Stimulated activated CD4-positive, alpha-beta T cell treated with anti-CD3 and anti-CD28 coated beads, Interleukin-15, amount 100 ng/mL, for 1 hour (primary cell): ENCODE measurements around the gene ABCC8.

Experiments
- DNase-seq, 2 donors: peaks; one replicate each; pipeline ENCODE4 v3.0.0-alpha.2; 2020; ENCODE audit warnings: low read depth in 1 of 2, low spot score in 1 of 2

Gene ABCC8

GRCh38 chr11:17472467-17472866 lies 4.2 kb downstream of the ABCC8 start:
- no peak for DNase-seq

GRCh38 chr11:17471501-17471900 lies 5.1 kb downstream of the ABCC8 start:
- no peak for DNase-seq

DNA sequence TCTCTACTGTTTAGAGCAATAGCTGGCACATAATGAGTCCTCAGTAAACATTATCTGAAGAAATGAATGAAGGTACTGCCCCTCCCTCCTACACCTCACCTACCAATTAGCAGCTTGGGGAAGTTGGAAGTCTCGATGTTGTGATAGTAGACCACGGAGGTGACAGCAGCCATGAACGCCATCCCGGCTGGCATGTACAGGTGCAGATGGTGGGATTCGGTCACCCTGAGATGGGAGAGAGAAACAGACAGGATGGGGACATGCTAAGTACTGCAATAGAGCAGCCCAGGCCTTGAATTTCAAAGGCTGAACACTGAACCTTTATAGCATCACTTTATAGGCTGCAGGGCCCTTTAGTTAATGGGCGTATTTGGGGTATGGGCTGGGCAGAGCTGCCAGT lies 6.6 kb downstream of the ABCC8 start:
- no peak for DNase-seq

GRCh38 chr11:17468122-17468521 lies 8.5 kb downstream of the ABCC8 start:
- no peak for DNase-seq

DNA sequence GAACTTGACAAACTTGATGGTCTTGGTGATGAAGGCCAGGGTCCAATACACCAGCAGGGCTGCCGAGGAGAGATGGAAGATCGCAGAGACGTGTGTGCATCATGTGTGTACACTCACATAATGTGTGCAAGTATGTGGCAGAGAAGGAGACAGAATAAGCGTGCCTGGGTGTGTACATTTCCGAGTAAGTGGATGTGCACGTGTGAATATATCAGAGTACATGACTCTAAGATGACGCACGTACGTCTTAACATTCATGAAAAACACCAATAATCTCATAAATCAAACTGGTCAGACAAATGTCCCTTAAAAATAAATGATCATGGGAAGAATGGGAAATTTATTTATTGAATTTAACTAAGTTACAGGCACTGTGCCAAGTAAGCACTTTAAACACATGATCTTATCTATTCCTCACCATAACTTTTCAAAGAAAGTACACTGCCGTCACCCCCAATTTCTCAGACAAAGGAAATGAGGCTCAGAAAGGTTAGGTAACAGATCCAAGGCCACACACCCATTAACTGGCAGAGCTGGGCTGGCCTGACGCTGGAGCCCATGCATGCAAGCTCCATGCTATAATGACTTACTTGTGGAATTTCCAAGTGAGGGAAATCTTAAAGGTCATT lies 13.0 kb downstream of the ABCC8 start:
- no peak for DNase-seq

GRCh38 chr11:17462940-17463339 lies 13.7 kb downstream of the ABCC8 start:
- no peak for DNase-seq

DNA sequence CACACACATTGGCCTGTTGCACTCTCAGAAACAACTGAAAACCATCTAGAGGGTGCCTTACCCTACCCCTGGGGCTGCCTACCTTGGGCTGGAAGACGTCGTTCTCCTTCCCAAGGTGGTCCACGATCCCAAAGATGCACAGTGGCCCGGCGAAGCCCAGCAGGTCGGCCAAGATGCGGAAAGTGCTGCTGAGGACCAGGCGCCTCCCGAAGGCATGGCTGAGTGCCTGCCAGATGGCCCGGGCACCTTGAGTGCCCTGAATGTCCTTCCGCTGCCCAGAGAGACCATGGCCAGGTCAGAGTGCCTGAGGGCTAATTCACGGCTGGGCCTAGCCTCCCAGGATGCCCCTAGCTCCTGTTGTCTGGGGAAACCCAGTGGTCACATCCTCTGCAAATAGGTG lies 16.2 kb downstream of the ABCC8 start:
- no peak for DNase-seq

- no peak for DNase-seq
Observed at GRCh38 chr11:17459236-17459896, 17.3 kb downstream of the ABCC8 start.

DNA sequence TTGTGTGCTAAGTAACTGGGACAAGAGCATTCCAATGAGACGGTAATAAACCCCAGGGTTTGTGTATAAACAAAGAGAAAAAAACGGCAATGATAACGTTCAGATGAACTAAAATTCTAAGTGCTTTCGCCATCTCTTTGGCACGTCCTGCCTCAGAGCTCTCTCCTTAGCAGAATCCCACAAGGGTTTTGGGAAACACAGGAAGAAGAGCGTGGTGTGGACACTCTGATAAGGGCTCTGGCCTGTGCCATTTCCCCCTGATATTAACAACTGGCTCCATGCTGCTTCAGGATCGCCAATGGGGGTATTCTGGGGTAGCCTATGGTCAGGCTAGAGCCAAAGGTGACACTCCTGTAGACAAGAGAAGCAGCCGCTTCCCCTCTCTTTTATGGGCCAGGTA lies 18.4 kb downstream of the ABCC8 start:
- no peak for DNase-seq

DNA sequence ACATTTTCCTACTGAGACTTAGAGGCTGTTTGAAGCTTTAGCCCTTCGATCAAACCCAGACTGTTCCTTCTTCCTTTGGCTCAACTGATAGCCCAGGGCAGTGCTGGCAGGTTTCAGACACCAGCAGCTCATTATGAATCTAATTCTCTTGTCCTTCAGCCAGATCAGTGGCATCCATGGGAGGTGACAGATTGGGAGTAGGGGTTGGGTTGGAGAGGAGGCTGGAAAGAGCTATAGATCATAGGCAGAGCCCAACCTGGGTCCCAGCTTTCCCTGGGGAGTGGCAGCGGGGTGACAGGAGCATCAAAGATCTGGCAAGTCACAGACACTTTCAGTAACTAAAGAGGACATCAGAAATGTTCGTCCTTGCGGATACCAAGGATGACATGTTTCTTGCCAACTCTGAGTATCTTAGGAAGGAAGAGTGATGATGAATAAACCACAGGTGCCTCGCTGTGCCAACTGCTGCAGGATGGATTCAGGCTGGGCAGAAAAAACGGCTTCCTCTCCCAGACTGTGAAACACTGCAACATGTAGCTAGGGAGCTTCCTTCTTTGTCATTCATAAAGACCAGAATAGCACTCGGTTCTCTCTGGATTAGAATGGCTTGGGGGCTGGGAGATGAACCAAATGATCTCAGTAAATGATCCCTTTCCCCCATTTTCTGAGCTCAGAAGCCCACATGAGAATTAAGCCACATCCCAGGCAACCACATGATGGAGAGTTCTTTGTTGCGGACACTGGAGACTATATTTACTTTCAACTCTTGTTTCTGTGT lies 19.1 kb downstream of the ABCC8 start:
- no peak for DNase-seq

GRCh38 chr11:17452668-17453067 lies 24.0 kb downstream of the ABCC8 start:
- no peak for DNase-seq

DNA sequence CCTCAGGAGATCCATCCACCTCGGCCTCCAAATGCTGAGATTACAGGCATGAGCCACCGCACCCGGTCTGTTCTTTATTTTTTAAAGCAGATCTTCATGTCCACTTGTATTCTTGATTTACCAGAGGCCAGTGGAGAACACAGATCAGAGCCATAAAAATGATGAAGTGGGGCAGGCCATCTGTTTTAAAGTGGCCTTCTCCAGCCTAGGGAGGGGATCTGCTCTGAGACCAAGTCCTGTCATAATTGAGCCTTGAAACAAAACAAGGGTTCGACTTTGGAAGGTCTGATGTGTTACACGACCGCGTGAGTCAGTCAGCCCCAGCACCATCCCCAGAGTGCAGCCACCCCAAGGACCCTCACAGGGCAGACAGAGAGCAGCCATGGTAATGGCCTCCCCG lies 27.5 kb downstream of the ABCC8 start:
- no peak for DNase-seq

DNA sequence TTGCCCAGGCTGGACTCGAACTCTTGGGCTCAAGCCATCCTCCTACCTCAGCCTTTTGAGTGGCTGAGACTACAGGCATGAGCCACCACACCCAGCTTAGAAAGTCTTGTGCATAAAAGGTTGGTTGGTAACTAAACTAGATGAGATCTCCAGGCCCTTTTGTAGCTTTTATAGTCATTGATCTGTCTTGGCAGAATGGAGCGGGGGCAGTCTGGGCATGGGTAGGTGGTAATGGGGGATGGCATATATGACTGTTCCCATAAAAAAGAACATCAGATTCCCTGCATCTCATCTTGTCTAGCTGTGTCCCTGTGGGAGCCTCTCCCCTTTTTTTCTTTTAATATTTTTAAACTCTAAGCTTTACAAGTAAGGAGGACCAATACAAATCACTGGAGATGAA lies 30.2 kb downstream of the ABCC8 start:
- DNase-seq = no peak

DNA sequence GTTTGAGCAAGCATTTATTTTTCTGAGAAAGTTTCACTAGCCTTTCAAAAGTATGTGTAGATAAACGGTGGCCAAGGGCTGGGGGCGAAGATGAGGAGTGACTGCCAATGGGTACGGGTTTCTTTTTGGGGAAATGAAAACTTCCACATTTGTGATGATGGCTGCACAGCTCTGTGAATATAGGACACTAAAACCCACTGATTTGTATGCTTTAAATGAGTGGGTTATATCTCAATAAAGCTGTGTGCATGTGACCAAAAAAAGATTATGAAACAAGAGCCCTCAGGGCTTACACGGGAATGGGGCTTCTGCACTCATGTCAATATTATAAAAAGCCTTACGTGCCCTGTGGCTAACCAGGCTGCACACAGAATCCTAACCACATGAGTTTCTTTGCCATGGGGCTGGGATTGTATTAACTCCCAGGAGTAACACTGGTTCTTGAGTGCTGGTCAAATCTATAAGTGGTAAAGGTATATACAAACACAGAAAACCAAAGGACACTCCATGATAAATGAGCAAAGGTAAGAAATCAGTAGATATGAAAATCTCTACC lies 31.3 kb downstream of the ABCC8 start:
- no peak for DNase-seq

DNA sequence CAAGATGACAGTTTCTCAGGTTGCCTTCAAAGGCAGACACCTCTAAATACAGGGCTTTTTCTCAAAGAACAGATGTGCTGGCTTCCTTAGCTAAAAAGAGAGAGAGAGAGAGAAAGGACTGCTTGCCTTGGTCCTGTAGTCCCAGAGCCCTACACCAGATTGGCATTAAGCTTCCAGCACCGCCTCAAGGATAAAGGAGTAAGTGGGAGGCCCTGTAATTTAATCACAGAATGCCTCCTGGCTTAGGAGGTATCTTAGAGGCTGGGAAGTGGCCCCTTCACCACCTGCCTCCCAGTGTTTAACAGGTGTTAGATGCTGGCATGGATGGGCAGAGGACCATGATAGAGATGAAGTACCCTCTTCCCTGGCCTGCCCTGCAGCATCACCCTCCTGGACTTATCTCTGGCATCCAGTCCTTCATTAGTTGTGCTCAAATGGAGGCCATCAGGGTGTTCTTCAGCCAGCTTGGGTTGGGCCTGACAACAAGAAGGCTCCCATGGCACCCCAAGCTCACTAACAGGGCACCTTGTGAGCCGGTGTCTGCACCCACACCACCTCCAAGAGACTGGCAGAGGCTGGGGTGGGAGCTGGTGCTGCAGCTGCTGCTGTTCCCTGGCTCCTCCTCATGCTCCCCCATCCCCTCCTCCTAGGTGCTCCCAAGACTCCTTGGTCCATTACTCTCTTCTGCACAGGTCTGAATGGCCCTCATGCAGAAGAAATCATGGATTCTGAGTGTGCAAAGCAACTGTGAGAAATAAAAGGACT lies 32.5 kb downstream of the ABCC8 start:
- DNase-seq = no peak

GRCh38 chr11:17443423-17443822 lies 33.2 kb downstream of the ABCC8 start:
- DNase-seq = no peak

GRCh38 chr11:17443000-17443399 lies 33.6 kb downstream of the ABCC8 start:
- DNase-seq = no peak

GRCh38 chr11:17439316-17439782 lies 37.3 kb downstream of the ABCC8 start:
- DNase-seq = no peak

DNA sequence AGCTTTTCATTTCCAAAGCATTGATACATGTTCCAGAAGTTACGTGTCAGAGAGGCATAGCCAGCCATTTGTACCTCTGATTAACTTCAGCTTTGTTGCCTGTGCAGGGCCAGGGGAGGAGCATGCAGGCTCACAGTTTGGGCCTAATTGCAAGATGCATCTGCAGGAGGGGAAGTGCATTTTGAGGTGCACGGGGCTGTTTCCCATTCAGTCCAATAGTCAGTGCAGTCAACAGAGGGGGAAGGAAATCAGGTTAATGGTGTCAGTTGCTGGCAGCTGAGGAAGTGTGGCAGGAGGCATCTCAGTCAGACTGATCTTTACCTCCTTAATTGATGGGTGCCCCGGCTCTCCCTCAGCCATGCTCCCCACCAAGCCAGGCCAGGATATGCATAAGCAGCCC lies 39.3 kb downstream of the ABCC8 start:
- no peak for DNase-seq

DNA sequence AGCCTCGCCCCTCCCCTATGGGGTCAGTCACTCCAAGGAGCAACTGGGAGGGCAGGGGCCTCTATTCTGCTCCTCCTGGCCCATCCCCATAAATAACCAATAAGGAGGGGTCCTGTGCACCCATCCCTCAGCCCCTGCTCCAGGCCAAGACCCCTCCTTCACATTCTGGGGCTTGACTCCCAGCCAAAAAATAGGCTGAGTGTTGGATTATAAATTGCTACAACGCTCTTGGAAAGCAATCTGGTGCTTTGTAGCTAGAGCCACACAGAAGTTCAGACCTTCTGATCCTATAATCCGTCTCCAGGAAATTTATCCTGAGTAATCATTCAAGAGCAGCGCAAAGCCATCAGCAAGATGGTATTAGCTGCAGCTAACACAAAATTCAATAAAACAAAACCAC lies 42.5 kb downstream of the ABCC8 start:
- DNase-seq = no peak

DNA sequence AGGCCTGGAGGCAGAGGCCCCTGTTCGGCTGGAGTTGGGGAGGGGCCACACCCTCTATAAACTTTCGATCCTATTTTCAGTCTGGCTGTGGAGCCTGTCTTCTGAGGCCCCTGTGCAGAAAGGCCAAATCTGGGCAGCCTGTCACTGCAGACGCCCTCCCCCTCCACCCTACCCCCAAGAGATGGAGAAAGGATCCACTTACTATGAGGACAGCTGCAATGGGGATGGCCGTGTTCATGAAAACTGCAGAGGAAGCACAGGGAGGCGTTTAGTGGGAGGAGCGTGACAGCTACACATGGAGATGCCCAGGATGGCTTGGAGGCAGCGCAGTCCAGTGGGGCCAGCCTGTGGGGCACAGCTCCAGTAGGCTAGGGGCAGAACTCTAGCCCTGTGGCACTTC lies 44.6 kb downstream of the ABCC8 start:
- DNase-seq = no peak
